Left cardiac atrium (tissue), 4 donors: Measurements from ENCODE around the gene PLAC9. TPM values are rescaled to one million over a fixed set of nuclear protein-coding genes. Genes with fewer than 3 reads are reported as not detected.
"Not testable (repeated sequence)": the region's sequence is repeated elsewhere in the genome, so short reads cannot be mapped to it uniquely, and the experiment has no call there.

Experiments
- ATAC-seq, 2 donors: fragments of 200-7000 bp; cut with Tn5 transposase; one replicate each; pipeline ENCODE4 v1.9.1; 2020; ENCODE audit warnings: mild to moderate bottlenecking in 2 of 2, moderate library complexity in 2 of 2
- DNase-seq: peaks from one replicate; pipeline ENCODE4 v3.0.0-alpha.2; 2020
- intact Hi-C, 2 donors: fragments of 100-400 bp; cut with DNase I; formaldehyde crosslinking; loops; one replicate each; pipeline versions ENCODE4 v1.14.1 to v1.15.1; 2022 to 2023
- total RNA-seq, 2 donors: library from RNA; stranded (reverse); fragmentation: NEBNext Ultra II Directional; extraction: Animal tissue kit (Norgen Biotek cat#: 25700); gene quantifications; one replicate each; pipeline ENCODE4 v1.2.1, GENCODE V29; 2021
- donor health status: DM: no; HTN: yes; CAD: no.
- donor health status: DM: no; HTN: yes; CAD: no; lungs with severe emphysema.
- donor health status: DM: yes; HTN: yes; CAD: no.
- donor health status: Dilated cardiomyopathy.

Gene PLAC9
- total RNA-seq, 2 donors from 2014 or later, result 60.9 to 97.9 TPM

GRCh38 chr10:80137031-80137862, 4.7 kb downstream of the PLAC9 start:
- ATAC-seq (peak; percentile 40 to 62), DNase-seq (peak; percentile 66)
- intact Hi-C loops, result no loop called here

- intact Hi-C loops, result no loop called here
- DNase-seq (no peak), ATAC-seq (no peak)
These were observed 5.4 kb downstream of the PLAC9 start for GRCh38 chr10:80137920-80138319.

GRCh38 chr10:80139265-80139664, 6.7 kb downstream of the PLAC9 start:
- DNase-seq (no peak), ATAC-seq (no peak)
- intact Hi-C loops, result no loop called here

- no peak for ATAC-seq
- DNase-seq, result no peak
These were observed 7.7 kb downstream of the PLAC9 start for GRCh38 chr10:80140251-80140650.

GRCh38 chr10:80141696-80142460, 9.3 kb downstream of the PLAC9 start:
- DNase-seq, result no peak
- no peak for ATAC-seq
- intact Hi-C loops, result loop anchor here (5.0 kb wide), 3 partner anchors 65 to 80 kb away; partner anchors contain the start of genes ANXA11 (in 1 of the 2) and TMEM254 (in 1 of the 2)

More at GRCh38 chr10:80140251-80140650, 7.7 kb downstream of the PLAC9 start:
- intact Hi-C loops, result loop anchor here (5.0 kb wide), 3 partner anchors 63 to 82 kb away; partner anchors contain the start of genes ANXA11 (in 1 of the 2) and TMEM254 (in 1 of the 2)

- ATAC-seq (peak; percentile 45), DNase-seq (no peak)
- intact Hi-C loops, result loop anchor here (5.0 kb wide), 3 partner anchors 63 to 78 kb away; partner anchors contain the start of genes ANXA11 (in 1 of the 2) and TMEM254 (in 1 of the 2)
These were observed 11.7 kb downstream of the PLAC9 start for GRCh38 chr10:80144067-80144695.

- ATAC-seq (peak; percentile 20 to 27), DNase-seq (no peak)
- intact Hi-C loops, result loop anchor here (5.0 kb wide), 3 partner anchors 63 to 78 kb away; partner anchors contain the start of genes ANXA11 (in 1 of the 2) and TMEM254 (in 1 of the 2)
These were observed 12.2 kb downstream of the PLAC9 start for GRCh38 chr10:80144696-80145131.

GRCh38 chr10:80145406-80146308, 13.1 kb downstream of the PLAC9 start:
- intact Hi-C loops, result not testable (repeated sequence)
- DNase-seq, result peak; percentile 69
- ATAC-seq, result peak in 1 of 2 donors; percentile 46

- intact Hi-C loops, result no loop called here
- DNase-seq (no peak), ATAC-seq (no peak)
These were observed 14.4 kb downstream of the PLAC9 start for GRCh38 chr10:80146918-80147317.

- ATAC-seq (no peak), DNase-seq (no peak)
- intact Hi-C loops, result no loop called here
These were observed 15.8 kb downstream of the PLAC9 start for GRCh38 chr10:80148166-80148805.

GRCh38 chr10:80149123-80149522, 16.6 kb downstream of the PLAC9 start:
- ATAC-seq, result no peak
- intact Hi-C loops, result no loop called here
- DNase-seq, result no peak

- intact Hi-C loops, result no loop called here
- no peak for ATAC-seq
- DNase-seq, result no peak
These were observed 17.6 kb downstream of the PLAC9 start for GRCh38 chr10:80150172-80150571.

GRCh38 chr10:80152820-80153219, 20.3 kb downstream of the PLAC9 start:
- intact Hi-C loops, result no loop called here
- ATAC-seq (no peak), DNase-seq (no peak)

GRCh38 chr10:80153460-80153859, 20.9 kb downstream of the PLAC9 start:
- DNase-seq (no peak), ATAC-seq (no peak)
- intact Hi-C loops, result no loop called here

- intact Hi-C loops, result no loop called here
- DNase-seq (no peak), ATAC-seq (no peak)
These were observed 22.1 kb downstream of the PLAC9 start for GRCh38 chr10:80154626-80154977.

- ATAC-seq, result no peak
- no peak for DNase-seq
- intact Hi-C loops, result loop anchor here (5.0 kb wide), 2 partner anchors 47 to 52 kb away; partner anchors contain the start of gene ANXA11 (in 1 of the 2)
These were observed 22.6 kb downstream of the PLAC9 start for GRCh38 chr10:80154978-80155695.

- DNase-seq (no peak), ATAC-seq (no peak)
- intact Hi-C loops, result loop anchor here (5.0 kb wide), 2 partner anchors 47 to 52 kb away; partner anchors contain the start of gene ANXA11 (in 1 of the 2)
These were observed 23.2 kb downstream of the PLAC9 start for GRCh38 chr10:80155696-80156215.
